ENCODE results near the gene NOTCH2. TPM values are rescaled to one million over a fixed set of nuclear protein-coding genes. Genes with fewer than 3 reads are reported as not detected.

NOTCH2 gene
- total RNA-seq, 5 donors from 2014 or later (not counting 1 experiment from before 2014, with no cell fraction given): 66.4 to 88.5 (median 77.8) TPM

DNA sequence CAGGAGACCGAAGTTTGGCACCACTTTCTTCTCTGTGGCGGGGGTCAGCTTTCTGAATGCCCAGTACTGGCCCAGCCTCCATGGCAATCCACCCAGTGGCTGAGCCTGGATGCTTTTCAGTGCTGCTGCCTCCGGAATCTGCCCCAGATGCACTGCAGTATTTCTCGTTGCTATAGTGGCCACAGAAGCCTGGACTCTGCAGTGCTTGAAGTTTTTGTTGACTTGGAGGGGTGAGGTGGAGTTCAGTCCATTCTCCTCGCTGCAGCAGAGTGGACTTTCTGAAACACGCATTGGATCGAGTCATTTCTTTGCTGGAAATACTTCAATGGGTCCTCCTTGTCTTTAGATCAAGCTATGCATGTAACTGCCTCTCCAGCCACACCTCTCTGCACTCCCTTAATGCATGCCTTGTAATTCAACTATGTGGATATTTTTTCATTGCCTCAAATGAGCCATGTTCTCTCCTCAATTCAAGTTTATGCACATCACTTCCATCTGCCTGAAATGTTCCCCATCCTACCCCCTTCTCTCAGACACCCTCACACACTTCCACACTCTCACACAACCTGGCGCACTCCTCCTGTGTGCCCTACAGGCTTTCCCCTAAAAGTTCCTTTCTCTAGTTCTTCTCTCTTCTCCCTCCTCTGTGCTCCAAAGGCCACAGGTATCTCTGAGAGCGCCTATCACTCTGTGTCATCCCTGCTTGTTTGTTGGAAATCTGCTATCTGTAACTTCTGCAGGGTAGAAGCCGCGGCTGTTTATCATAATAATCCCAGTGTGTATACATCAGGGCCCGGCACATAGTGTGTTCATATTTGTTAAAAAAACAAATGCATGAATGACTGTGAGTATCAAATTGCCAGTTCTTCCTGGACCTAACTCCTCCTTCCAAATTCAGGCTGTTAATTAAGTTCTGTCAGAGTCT lies 189.7 kb downstream of the NOTCH2 start:
- ChIA-PET POLR2A (no interaction called here), CTCF (no interaction called here)
- 96% methylated on average over 6 of the region's 12 CpGs for WGBS (ENCODE audit: insufficient coverage)
- Histone ChIP-seq H3K4me1 (ENCODE audit: control insufficient read depth in 1 of 2, extremely low read depth in 1 of 2, insufficient read depth in 2 of 2, low read length in 2 of 2) (no peaks in the 10 kb centered on the region), H3K4me3 (ENCODE audit: control insufficient read depth in 1 of 2, extremely low read depth in 1 of 2, low read length in 1 of 2) (no peak overlapping the region), H3K9me3 (no peaks in the 10 kb centered on the region), H3K27ac (ENCODE audit: low read length) (no peak overlapping the region), H3K36me3 (ENCODE audit: control insufficient read depth in 2 of 2, extremely low read depth in 1 of 2, insufficient read depth in 1 of 2, low read length in 1 of 2) (no peaks in the 10 kb centered on the region), H3K27me3 (replicated peaks in 1 of 2; ENCODE audit: control insufficient read depth in 2 of 2, extremely low read depth in 1 of 2, insufficient read depth in 2 of 2, low read length in 1 of 2) (peaks cover 0 to 5% of the 10 kb centered on the region in 2 experiments)
- H3K27me3 Mint-ChIP-seq: peaks cover 13 to 17% of the 10 kb centered on the region in 2 donors
- DNase-seq (no peak), ATAC-seq (replicated peaks in 1 of 4) (no peak)
- H3K4me3 Mint-ChIP-seq: no peak overlapping the region
- H3K4me1 Mint-ChIP-seq: no peaks in the 10 kb centered on the region
- H3K9me3 Mint-ChIP-seq: no peaks in the 10 kb centered on the region
- H3K36me3 Mint-ChIP-seq: no peaks in the 10 kb centered on the region
- no peak overlapping the region for H3K27ac Mint-ChIP-seq

DNA sequence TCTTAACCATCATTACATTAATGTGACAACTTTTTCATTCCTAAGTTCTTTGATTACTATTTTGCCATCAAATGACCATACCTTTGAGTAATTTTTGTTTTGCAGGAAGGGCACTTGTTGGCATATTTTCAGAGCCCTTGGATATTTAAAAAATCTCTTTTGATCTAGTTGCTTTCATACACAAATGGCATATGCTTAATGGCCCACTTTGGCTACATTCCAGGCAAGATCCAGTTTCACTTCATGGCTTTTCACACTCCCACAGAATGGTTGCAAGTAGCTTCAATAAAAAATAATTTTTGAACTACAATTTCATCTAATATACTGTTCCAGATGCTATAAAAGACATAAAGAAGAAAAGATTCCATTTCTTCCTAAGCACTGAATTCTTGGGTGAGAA lies 191.3 kb downstream of the NOTCH2 start:
- CTCF ChIA-PET: no interaction called here
- Histone ChIP-seq H3K4me3 (ENCODE audit: control insufficient read depth in 1 of 2, extremely low read depth in 1 of 2, low read length in 1 of 2) (no peak overlapping the region), H3K9me3 (no peaks in the 10 kb centered on the region), H3K36me3 (ENCODE audit: control insufficient read depth in 2 of 2, extremely low read depth in 1 of 2, insufficient read depth in 1 of 2, low read length in 1 of 2) (no peaks in the 10 kb centered on the region), H3K4me1 (ENCODE audit: control insufficient read depth in 1 of 2, extremely low read depth in 1 of 2, insufficient read depth in 2 of 2, low read length in 2 of 2) (no peaks in the 10 kb centered on the region), H3K27me3 (replicated peaks in 1 of 2; ENCODE audit: control insufficient read depth in 2 of 2, extremely low read depth in 1 of 2, insufficient read depth in 2 of 2, low read length in 1 of 2) (peaks cover 0 to 5% of the 10 kb centered on the region in 2 experiments), H3K27ac (ENCODE audit: low read length) (no peak overlapping the region)
- Mint-ChIP-seq H3K27me3 (peaks cover 14 to 18% of the 10 kb centered on the region in 2 donors), H3K9me3 (no peaks in the 10 kb centered on the region), H3K27ac (no peak overlapping the region), H3K4me3 (no peak overlapping the region), H3K4me1 (no peaks in the 10 kb centered on the region), H3K36me3 (no peaks in the 10 kb centered on the region)
- POLR2A ChIA-PET: no interaction called here
- ATAC-seq (replicated peaks in 1 of 4): no peak
- DNase-seq: no peak

DNA sequence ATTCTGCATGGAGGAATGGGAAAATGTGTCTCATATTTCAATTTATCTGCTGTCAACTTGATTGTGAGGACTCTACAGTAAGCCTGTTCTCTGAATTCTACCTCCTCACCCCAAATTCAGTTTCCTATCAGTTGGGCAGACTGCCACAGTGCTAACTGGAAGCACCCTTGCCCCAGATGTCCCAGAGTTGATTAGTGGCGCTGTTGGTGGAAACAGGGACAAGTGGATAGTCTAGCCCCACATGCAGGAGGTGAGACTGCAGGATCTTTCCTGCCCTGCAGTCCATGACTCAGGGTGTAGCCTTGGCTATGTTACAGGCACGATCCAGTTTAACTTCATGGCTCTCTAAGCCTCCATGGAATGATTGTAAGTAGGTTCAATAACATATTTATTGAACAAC lies 195.3 kb downstream of the NOTCH2 start:
- H3K27me3 ChIP-seq (replicated peaks in 1 of 2; ENCODE audit: control insufficient read depth in 2 of 2, extremely low read depth in 1 of 2, insufficient read depth in 2 of 2, low read length in 1 of 2): peaks cover 0 to 14% of the 10 kb centered on the region in 2 experiments
- H3K4me1 ChIP-seq (ENCODE audit: control insufficient read depth in 1 of 2, extremely low read depth in 1 of 2, insufficient read depth in 2 of 2, low read length in 2 of 2): no peaks in the 10 kb centered on the region
- DNase-seq (no peak), ATAC-seq (replicated peaks in 1 of 4) (no peak)
- WGBS (ENCODE audit: insufficient coverage): 100% methylated on average over 1 of the region's 2 CpGs
- Mint-ChIP-seq H3K4me1 (peaks cover 3 to 4% (median 4%) of the 10 kb centered on the region in 3 donors), H3K27me3 (peaks cover 12 to 28% of the 10 kb centered on the region in 2 donors), H3K4me3 (no peak overlapping the region), H3K27ac (no peak overlapping the region), H3K9me3 (no peaks in the 10 kb centered on the region), H3K36me3 (no peaks in the 10 kb centered on the region)
- ChIA-PET CTCF (interaction anchor here in 1 of 2 donors (1.1 kb wide), 1 partner anchor 12 kb away, joined by 4 read pairs; no protein-coding TSS in a partner anchor), POLR2A (no interaction called here)
- H3K9me3 ChIP-seq: no peaks in the 10 kb centered on the region
- no peak overlapping the region for H3K4me3 ChIP-seq (ENCODE audit: control insufficient read depth in 1 of 2, extremely low read depth in 1 of 2, low read length in 1 of 2)
- H3K27ac ChIP-seq (ENCODE audit: low read length): no peak overlapping the region
- no peaks in the 10 kb centered on the region for H3K36me3 ChIP-seq (ENCODE audit: control insufficient read depth in 2 of 2, extremely low read depth in 1 of 2, insufficient read depth in 1 of 2, low read length in 1 of 2)

DNA sequence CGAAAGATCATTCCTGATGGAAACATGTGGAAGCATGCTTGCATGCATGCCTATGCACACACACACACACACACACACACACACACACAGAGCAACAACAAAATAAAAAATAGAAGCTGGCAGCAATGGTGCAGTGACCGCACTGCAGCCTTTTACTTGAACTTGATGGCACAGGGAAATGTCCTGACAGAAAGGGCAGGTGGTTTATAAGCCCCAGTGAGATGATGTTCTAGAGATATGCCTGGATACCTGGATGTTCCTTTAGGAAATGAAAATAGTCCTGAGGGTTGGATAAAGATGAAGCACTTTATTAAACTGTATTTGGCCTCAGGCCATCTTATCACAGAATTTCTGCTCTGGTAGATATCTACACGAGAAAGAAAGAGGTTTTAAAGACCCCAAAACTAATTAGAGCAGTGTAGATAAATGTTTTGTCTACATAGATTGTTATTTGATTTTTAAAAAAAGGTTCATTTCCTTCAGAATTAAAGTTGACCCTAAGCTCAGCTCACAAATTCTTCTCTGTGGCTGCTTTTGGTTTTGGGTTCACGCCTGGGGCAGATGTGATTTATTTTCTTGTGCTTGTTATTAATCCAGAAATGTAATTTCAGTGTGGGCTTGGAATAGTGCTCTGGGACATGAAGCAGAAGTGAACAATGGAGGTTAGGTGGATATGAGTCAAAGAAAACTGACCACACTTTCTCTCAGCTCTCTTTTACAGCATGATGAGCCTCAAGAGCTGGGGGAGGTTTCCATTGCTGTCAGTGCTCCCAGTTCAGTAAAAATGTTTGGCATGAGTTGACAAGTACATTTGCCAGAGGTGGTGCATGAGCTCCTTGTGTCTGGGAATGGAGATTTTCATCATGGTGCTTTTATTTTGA lies 196.1 kb downstream of the NOTCH2 start:
- H3K9me3 Mint-ChIP-seq: no peaks in the 10 kb centered on the region
- Histone ChIP-seq H3K27ac (ENCODE audit: low read length) (no peak overlapping the region), H3K9me3 (no peaks in the 10 kb centered on the region), H3K36me3 (ENCODE audit: control insufficient read depth in 2 of 2, extremely low read depth in 1 of 2, insufficient read depth in 1 of 2, low read length in 1 of 2) (no peaks in the 10 kb centered on the region), H3K4me1 (ENCODE audit: control insufficient read depth in 1 of 2, extremely low read depth in 1 of 2, insufficient read depth in 2 of 2, low read length in 2 of 2) (no peaks in the 10 kb centered on the region), H3K27me3 (replicated peaks in 1 of 2; ENCODE audit: control insufficient read depth in 2 of 2, extremely low read depth in 1 of 2, insufficient read depth in 2 of 2, low read length in 1 of 2) (peaks cover 0 to 14% of the 10 kb centered on the region in 2 experiments), H3K4me3 (ENCODE audit: control insufficient read depth in 1 of 2, extremely low read depth in 1 of 2, low read length in 1 of 2) (no peak overlapping the region)
- 100% methylated on average over 1 of the region's 4 CpGs for WGBS (ENCODE audit: insufficient coverage)
- H3K27me3 Mint-ChIP-seq: peaks cover 9 to 28% of the 10 kb centered on the region in 2 donors
- DNase-seq (no peak), ATAC-seq (replicated peaks in 1 of 4) (no peak)
- peaks cover 3 to 4% (median 4%) of the 10 kb centered on the region in 3 donors for H3K4me1 Mint-ChIP-seq
- H3K36me3 Mint-ChIP-seq: no peaks in the 10 kb centered on the region
- no peak overlapping the region for H3K27ac Mint-ChIP-seq
- CTCF ChIA-PET: interaction anchor here in 1 of 2 donors (1.1 kb wide), 1 partner anchor 13 kb away, joined by 4 read pairs; no protein-coding TSS in a partner anchor
- no peak overlapping the region for H3K4me3 Mint-ChIP-seq
- POLR2A ChIA-PET: no interaction called here

DNA sequence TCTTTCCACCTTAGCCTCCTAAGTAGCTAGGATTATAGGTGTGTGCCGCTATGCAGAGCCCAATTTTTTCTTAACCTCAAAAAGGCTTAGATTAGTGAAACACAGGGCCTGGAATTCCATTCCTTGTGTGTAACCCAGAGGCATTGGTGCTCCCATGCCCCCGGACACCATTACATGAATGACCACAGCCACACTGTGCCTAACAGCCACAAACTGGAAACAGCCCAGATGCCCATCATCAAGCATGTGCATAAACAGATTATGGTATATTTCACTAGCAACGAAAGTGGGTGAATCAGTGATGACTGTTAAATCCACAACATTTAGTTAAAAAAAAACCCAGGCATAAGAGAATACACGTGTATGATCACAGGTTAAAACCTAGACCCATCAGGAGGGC lies 197.6 kb downstream of the NOTCH2 start:
- no peaks in the 10 kb centered on the region for H3K9me3 ChIP-seq
- no peak overlapping the region for H3K4me3 Mint-ChIP-seq
- H3K4me1 ChIP-seq (ENCODE audit: control insufficient read depth in 1 of 2, extremely low read depth in 1 of 2, insufficient read depth in 2 of 2, low read length in 2 of 2): no peaks in the 10 kb centered on the region
- H3K27ac ChIP-seq (ENCODE audit: low read length): no peak overlapping the region
- ATAC-seq (replicated peaks in 1 of 4) (no peak), DNase-seq (no peak)
- H3K27me3 Mint-ChIP-seq: peaks cover 9 to 28% of the 10 kb centered on the region in 2 donors
- POLR2A ChIA-PET: no interaction called here
- WGBS (ENCODE audit: insufficient coverage): no CpG with 5 or more reads among the region's 4 CpGs
- H3K36me3 ChIP-seq (ENCODE audit: control insufficient read depth in 2 of 2, extremely low read depth in 1 of 2, insufficient read depth in 1 of 2, low read length in 1 of 2): no peaks in the 10 kb centered on the region
- no peaks in the 10 kb centered on the region for H3K36me3 Mint-ChIP-seq
- no peak overlapping the region for H3K27ac Mint-ChIP-seq
- no peak overlapping the region for H3K4me3 ChIP-seq (ENCODE audit: control insufficient read depth in 1 of 2, extremely low read depth in 1 of 2, low read length in 1 of 2)
- no peaks in the 10 kb centered on the region for H3K9me3 Mint-ChIP-seq
- H3K27me3 ChIP-seq (replicated peaks in 1 of 2; ENCODE audit: control insufficient read depth in 2 of 2, extremely low read depth in 1 of 2, insufficient read depth in 2 of 2, low read length in 1 of 2): peaks cover 0 to 14% of the 10 kb centered on the region in 2 experiments
- H3K4me1 Mint-ChIP-seq: peaks cover 3 to 4% (median 4%) of the 10 kb centered on the region in 3 donors
- CTCF ChIA-PET: interaction anchor here (0.6 to 1.0 kb wide), 2 partner anchors 14 to 437 kb away, joined by 3 to 4 read pairs; no protein-coding TSS in a partner anchor

DNA sequence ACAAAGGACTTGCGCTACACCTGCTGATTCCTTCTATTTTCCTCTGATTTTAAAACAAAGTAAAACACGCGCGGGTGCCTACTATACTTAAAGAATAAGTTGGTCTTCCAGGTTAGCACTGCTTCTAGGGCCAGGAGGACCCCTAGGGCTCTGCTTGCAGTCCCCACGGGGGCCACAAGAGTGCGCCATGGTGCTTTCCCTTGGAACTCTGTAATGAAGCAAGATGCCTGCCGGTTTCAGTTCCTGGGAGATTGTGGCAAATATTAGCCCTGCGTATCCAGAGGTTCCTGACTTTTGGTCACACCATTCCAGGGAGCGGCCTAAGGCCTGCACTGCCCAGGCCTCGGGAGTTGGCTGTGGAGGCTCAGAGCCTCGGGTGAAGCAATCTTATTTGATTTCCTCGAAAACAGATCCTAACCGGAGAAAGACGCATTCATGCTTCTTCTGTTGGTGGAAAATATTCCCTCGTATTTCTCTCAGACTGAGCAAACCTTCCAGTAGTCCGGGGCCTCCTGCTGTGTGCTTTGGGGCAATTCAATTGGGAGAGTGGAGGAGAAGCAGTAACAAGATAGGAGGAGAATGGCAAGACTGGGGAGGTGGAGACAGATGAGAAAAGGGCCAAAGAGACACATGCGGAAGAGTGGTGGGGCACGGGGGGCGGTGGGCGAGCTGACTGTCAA lies 198.4 kb downstream of the NOTCH2 start:
- 27% methylated on average over 9 of the region's 20 CpGs for WGBS (ENCODE audit: insufficient coverage)
- H3K27me3 ChIP-seq (replicated peaks in 1 of 2; ENCODE audit: control insufficient read depth in 2 of 2, extremely low read depth in 1 of 2, insufficient read depth in 2 of 2, low read length in 1 of 2): peaks cover 0 to 14% of the 10 kb centered on the region in 2 experiments
- H3K36me3 ChIP-seq (ENCODE audit: control insufficient read depth in 2 of 2, extremely low read depth in 1 of 2, insufficient read depth in 1 of 2, low read length in 1 of 2): no peaks in the 10 kb centered on the region
- H3K4me1 Mint-ChIP-seq: peaks cover 3 to 4% (median 4%) of the 10 kb centered on the region in 3 donors
- H3K4me3 Mint-ChIP-seq: no peak overlapping the region
- H3K36me3 Mint-ChIP-seq: no peaks in the 10 kb centered on the region
- no peaks in the 10 kb centered on the region for H3K9me3 ChIP-seq
- ChIA-PET POLR2A (no interaction called here), CTCF (interaction anchor here in 1 of 2 donors (1.0 kb wide), 1 partner anchor 15 kb away, joined by 4 read pairs; no protein-coding TSS in a partner anchor)
- H3K4me3 ChIP-seq (ENCODE audit: control insufficient read depth in 1 of 2, extremely low read depth in 1 of 2, low read length in 1 of 2): no peak overlapping the region
- ATAC-seq (replicated peaks in 1 of 4) (peak in 3 of 4 experiments; percentile 42 to 54 (median 43)), DNase-seq (peak in 31 of 35 experiments; percentile 5 to 61 (median 44))
- no peaks in the 10 kb centered on the region for H3K9me3 Mint-ChIP-seq
- H3K27ac ChIP-seq (ENCODE audit: low read length): no peak overlapping the region
- no peak overlapping the region for H3K27ac Mint-ChIP-seq
- peaks cover 9 to 28% of the 10 kb centered on the region in 2 donors for H3K27me3 Mint-ChIP-seq
- H3K4me1 ChIP-seq (ENCODE audit: control insufficient read depth in 1 of 2, extremely low read depth in 1 of 2, insufficient read depth in 2 of 2, low read length in 2 of 2): no peaks in the 10 kb centered on the region
